DND-41 (cell line): ENCODE data around the gene MIAT.

Experiments used
- ATAC-seq: fragments of 200-7000 bp; cut with Tn5 transposase; 3 replicates; pipeline ENCODE4 v1.9.1; 2021; ENCODE audit warnings: low read depth; ENCODE audit not compliant: insufficient read depth
- DNase-seq: peaks from one replicate; pipeline ENCODE4 v3.0.0-alpha.2; 2020
- H2AFZ ChIP-seq: 2 replicates; pipeline ENCODE4 v1.6.0; 2012; ENCODE audit warnings: low read depth, low read length
- H3K27ac ChIP-seq: 2 replicates; pipeline ENCODE4 v1.5.1; 2012; ENCODE audit warnings: low read length, inconsistent platforms
- H3K27me3 ChIP-seq: fragments of 200-600 bp; sonication (generic); 2 replicates; pipeline ENCODE4 v1.6.0; 2012; ENCODE audit warnings: low read length, mild to moderate bottlenecking, inconsistent platforms; ENCODE audit not compliant: insufficient read depth, poor library complexity
- H3K36me3 ChIP-seq: 2 replicates; pipeline ENCODE4 v1.5.1; 2012; ENCODE audit warnings: low read length, inconsistent platforms; ENCODE audit not compliant: insufficient read depth
- H3K4me1 ChIP-seq: 2 replicates; pipeline ENCODE4 v1.5.1; 2012; ENCODE audit warnings: mild to moderate bottlenecking, low read length; ENCODE audit not compliant: insufficient read depth
- H3K4me2 ChIP-seq: 2 replicates; pipeline ENCODE4 v1.6.0; 2012; ENCODE audit warnings: mild to moderate bottlenecking, moderate library complexity, low read length, inconsistent platforms; ENCODE audit not compliant: insufficient read depth
- H3K4me3 ChIP-seq, 2 experiments: fragments of 200-600 bp in 1 of 2; shearing (Covaris generic) in 1 of 2; 2 replicates each; pipeline ENCODE4 v1.5.1; 2012 to 2016; ENCODE audit warnings: inconsistent platforms in 2 of 2, low read length in 2 of 2, mild to moderate bottlenecking in 2 of 2, low read depth in 1 of 2, moderate library complexity in 1 of 2
- H3K79me2 ChIP-seq: 2 replicates; pipeline ENCODE4 v1.6.0; 2012; ENCODE audit warnings: low read length, inconsistent platforms; ENCODE audit not compliant: insufficient read depth
- H3K9ac ChIP-seq: 2 replicates; pipeline ENCODE4 v1.6.0; 2012; ENCODE audit warnings: low read depth, mild to moderate bottlenecking, inconsistent platforms, low read length, moderate library complexity
- H3K9me3 ChIP-seq: 2 replicates; pipeline ENCODE4 v1.5.1; 2012; ENCODE audit warnings: low read length, moderate library complexity, mild to moderate bottlenecking, inconsistent platforms; ENCODE audit not compliant: insufficient read depth, severe bottlenecking
- H4K20me1 ChIP-seq: 2 replicates; pipeline ENCODE4 v1.6.0; 2012; ENCODE audit warnings: low read length; ENCODE audit not compliant: insufficient read depth
- EZH2 ChIP-seq: IDR thresholded peaks from 3 replicates; pipeline ENCODE4 v1.6.1; 2012; ENCODE audit warnings: borderline replicate concordance, low read depth, mild to moderate bottlenecking, moderate library complexity, low read length, inconsistent platforms; ENCODE audit not compliant: severe bottlenecking
- TF ChIP-seq, protein P1 (sequence below): IDR thresholded peaks from 2 replicates; pipeline ENCODE4 v1.5.1; 2012; ENCODE audit warnings: borderline replicate concordance, low read length, moderate library complexity, mild to moderate bottlenecking; ENCODE audit not compliant: poor library complexity, severe bottlenecking; ENCODE audit errors: extremely low read depth

The MIAT gene

DNA sequence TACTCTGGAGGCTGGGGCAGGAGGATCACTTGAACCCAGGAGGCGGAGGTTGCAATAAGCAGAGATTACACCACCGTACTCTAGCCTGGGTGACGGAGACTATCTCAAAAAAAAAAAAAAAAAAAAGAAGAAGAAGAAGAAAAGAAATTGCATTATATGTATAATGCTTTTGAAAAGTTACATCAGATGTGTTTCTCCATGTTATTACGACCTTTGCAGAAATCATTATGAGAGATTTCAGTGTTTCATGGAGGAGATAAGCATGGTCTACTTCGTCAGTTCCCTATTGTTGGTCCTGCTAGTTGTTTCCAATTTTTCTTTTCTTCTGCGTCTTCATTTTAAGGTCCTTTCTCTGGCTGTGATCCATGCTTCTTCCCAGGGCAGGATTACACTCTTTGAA lies 3.0 kb downstream of the MIAT start:
- no peak overlapping the region for H3K27ac ChIP-seq
- ATAC-seq (no peak), DNase-seq (no peak)
- no peaks in the 10 kb centered on the region for H3K79me2 ChIP-seq
- H3K4me2 ChIP-seq: no peak overlapping the region
- TF ChIP-seq, protein P1, sequence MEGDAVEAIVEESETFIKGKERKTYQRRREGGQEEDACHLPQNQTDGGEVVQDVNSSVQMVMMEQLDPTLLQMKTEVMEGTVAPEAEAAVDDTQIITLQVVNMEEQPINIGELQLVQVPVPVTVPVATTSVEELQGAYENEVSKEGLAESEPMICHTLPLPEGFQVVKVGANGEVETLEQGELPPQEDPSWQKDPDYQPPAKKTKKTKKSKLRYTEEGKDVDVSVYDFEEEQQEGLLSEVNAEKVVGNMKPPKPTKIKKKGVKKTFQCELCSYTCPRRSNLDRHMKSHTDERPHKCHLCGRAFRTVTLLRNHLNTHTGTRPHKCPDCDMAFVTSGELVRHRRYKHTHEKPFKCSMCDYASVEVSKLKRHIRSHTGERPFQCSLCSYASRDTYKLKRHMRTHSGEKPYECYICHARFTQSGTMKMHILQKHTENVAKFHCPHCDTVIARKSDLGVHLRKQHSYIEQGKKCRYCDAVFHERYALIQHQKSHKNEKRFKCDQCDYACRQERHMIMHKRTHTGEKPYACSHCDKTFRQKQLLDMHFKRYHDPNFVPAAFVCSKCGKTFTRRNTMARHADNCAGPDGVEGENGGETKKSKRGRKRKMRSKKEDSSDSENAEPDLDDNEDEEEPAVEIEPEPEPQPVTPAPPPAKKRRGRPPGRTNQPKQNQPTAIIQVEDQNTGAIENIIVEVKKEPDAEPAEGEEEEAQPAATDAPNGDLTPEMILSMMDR: no peak
- TF ChIP-seq EZH2: no peak
- no peak overlapping the region for H3K4me3 ChIP-seq
- H3K27me3 ChIP-seq: peaks cover 11% of the 10 kb centered on the region
- no peaks in the 10 kb centered on the region for H4K20me1 ChIP-seq
- peaks cover 29% of the 10 kb centered on the region for H3K4me1 ChIP-seq
- no peak overlapping the region for H3K9ac ChIP-seq
- H2AFZ ChIP-seq: no peak overlapping the region
- no peaks in the 10 kb centered on the region for H3K36me3 ChIP-seq
- H3K9me3 ChIP-seq: no peaks in the 10 kb centered on the region

DNA sequence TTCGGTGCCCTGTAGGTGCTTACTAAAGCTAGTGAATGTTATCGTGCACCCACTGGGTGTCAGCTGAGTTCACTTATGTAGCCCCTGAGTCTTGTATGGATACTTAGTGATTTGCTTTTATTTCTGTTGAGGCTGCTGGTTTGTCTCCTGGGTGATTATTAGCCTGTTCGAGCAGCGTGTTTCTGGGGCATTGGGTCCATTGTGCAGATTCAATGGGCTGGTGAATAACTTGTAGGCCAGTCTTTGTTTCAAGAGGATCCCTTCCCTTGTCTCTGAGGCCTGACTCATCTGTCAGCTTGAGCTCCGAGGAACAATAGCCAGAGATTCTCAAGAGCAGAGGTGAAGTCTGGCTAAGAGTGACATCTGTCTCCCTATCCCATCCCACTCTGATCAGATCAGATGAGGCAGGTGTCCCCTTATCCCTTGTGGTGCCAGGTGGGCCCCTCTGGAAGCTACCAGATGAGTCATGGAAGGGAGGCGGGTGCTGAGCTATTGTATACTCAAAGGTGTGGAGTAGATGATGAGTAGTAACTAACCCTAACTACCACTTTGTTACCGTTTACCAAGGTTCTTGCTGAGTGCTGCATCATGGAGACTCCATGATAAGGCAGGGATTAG lies 3.7 kb downstream of the MIAT start:
- peaks cover 29% of the 10 kb centered on the region for H3K4me1 ChIP-seq
- H3K27me3 ChIP-seq: peaks cover 11% of the 10 kb centered on the region
- no peak overlapping the region for H3K27ac ChIP-seq
- no peak for ATAC-seq
- H4K20me1 ChIP-seq: no peaks in the 10 kb centered on the region
- H3K79me2 ChIP-seq: no peaks in the 10 kb centered on the region
- no peaks in the 10 kb centered on the region for H3K9me3 ChIP-seq
- H2AFZ ChIP-seq: no peak overlapping the region
- TF ChIP-seq, protein P1: no peak
- TF ChIP-seq EZH2: no peak
- no peak overlapping the region for H3K4me3 ChIP-seq
- no peaks in the 10 kb centered on the region for H3K36me3 ChIP-seq
- no peak overlapping the region for H3K4me2 ChIP-seq
- no peak overlapping the region for H3K9ac ChIP-seq
- DNase-seq: no peak

DNA sequence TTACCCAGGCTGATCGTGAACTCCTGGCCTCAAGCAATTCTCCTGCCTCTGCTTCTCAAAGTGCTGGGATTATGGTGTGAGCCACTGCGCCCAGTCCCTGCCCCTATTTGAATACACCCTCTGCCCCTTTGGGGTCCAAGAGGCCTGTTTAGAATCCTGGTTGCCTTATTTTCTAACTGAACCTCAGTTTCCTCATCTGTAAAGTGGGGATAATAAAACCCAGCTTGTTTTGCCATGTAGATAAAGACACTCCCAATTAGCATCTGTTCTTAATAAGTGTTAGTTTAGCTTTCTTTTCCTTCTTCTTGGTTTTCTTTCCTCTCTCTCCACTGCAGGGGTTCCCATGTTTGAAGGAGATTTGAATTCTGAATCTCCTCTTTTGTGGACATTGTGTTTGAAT lies 4.8 kb downstream of the MIAT start:
- Histone ChIP-seq H3K27me3 (peaks cover 7% of the 10 kb centered on the region), H2AFZ (no peak overlapping the region), H3K4me2 (no peak overlapping the region), H4K20me1 (no peaks in the 10 kb centered on the region), H3K4me3 (no peak overlapping the region), H3K9me3 (no peaks in the 10 kb centered on the region), H3K27ac (no peak overlapping the region), H3K4me1 (peaks cover 27% of the 10 kb centered on the region), H3K36me3 (no peaks in the 10 kb centered on the region), H3K9ac (no peak overlapping the region), H3K79me2 (no peaks in the 10 kb centered on the region)
- TF ChIP-seq EZH2: no peak
- no peak for ATAC-seq
- no peak for DNase-seq

DNA sequence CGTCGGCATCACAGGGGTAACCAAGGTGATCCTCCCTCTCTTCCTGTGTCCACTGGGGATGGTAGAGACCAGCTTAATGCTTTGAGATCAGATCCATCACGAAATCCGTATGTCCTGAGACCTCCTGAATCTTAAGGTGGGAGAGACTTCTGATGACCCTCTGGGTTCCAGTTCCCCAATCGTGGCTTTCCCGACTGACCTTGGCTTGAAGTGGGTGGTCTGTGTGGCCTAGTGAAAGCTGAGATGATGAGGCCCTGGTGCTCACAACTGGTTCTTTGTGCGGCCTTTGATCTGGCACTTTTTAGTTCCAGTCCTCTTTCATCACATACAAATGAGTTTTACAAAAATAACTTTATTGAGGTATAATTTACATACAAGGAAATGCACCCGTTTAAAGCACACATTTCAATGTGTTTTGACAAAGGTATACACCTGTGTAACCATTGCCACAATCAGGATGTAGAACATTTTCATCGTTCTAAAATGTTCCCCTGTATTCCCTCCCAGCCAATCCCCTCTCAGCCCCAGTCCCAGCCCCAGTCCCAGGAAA lies 6.1 kb downstream of the MIAT start:
- ATAC-seq (no peak), DNase-seq (no peak)
- no peak overlapping the region for H3K27ac ChIP-seq
- H3K9me3 ChIP-seq: no peaks in the 10 kb centered on the region
- H3K79me2 ChIP-seq: no peaks in the 10 kb centered on the region
- no peak overlapping the region for H3K9ac ChIP-seq
- H3K4me2 ChIP-seq: no peak overlapping the region
- no peak overlapping the region for H2AFZ ChIP-seq
- H3K27me3 ChIP-seq: no peaks in the 10 kb centered on the region
- peaks cover 15% of the 10 kb centered on the region for H3K4me1 ChIP-seq
- no peaks in the 10 kb centered on the region for H4K20me1 ChIP-seq
- no peak overlapping the region for H3K4me3 ChIP-seq
- H3K36me3 ChIP-seq: no peaks in the 10 kb centered on the region
- TF ChIP-seq EZH2: no peak
- TF ChIP-seq, protein P1: no peak
